C4-2B (cell line): ENCODE measurements around the gene SLC16A11.
"Not testable (repeated sequence)": the region's sequence is repeated elsewhere in the genome, so short reads cannot be mapped to it uniquely, and the experiment has no call there.

Experiments used
- H3K27ac ChIP-seq: fragments of 450-650 bp; 2 replicates; pipeline ENCODE4 v1.5.1; 2017
- CTCF ChIP-seq: fragments of 450-650 bp; conservative IDR thresholded peaks from 2 replicates; pipeline ENCODE4 v1.5.1; 2017; ENCODE audit warnings: mild to moderate bottlenecking
- ZFX ChIP-seq: fragments of 450-650 bp; IDR thresholded peaks from 2 replicates; pipeline ENCODE4 v1.6.1; 2017

Gene SLC16A11

DNA sequence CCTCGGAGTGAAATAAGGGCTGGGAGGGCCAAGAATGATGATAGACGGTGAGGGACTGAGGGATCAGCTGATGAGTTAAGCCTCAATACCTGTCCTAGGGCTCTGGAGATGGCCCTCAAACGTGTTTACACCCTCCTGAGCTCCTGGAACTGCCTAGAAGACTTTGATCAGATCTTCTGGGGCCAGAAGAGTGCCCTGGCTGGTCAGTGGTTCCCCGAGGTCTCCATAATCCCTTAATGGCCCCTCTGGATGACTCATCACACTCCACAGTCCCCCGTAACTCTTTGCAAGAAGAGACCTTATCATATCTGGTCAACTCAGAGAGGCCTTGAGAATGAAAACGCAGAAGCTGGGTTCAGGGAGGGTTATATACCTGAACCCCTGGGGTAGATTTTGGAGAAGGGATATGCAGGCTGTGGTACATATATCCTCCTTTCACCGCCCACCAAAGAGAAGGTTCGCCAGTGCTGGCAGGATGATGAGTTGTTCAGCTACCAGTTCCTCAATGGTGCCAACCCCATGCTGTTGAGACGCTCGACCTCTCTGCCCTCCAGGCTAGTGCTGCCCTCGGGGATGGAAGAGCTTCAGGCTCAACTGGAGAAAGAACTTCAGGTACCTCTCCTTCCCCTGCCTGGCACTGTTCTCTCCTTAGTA, 44.9 kb downstream of the SLC16A11 start:
- TF ChIP-seq ZFX (no peak), CTCF (no peak)
- H3K27ac ChIP-seq = no peak overlapping the region

GRCh38 chr17:6997171-6997570, 46.7 kb downstream of the SLC16A11 start:
- no peak overlapping the region for H3K27ac ChIP-seq
- TF ChIP-seq ZFX (no peak), CTCF (no peak)

DNA sequence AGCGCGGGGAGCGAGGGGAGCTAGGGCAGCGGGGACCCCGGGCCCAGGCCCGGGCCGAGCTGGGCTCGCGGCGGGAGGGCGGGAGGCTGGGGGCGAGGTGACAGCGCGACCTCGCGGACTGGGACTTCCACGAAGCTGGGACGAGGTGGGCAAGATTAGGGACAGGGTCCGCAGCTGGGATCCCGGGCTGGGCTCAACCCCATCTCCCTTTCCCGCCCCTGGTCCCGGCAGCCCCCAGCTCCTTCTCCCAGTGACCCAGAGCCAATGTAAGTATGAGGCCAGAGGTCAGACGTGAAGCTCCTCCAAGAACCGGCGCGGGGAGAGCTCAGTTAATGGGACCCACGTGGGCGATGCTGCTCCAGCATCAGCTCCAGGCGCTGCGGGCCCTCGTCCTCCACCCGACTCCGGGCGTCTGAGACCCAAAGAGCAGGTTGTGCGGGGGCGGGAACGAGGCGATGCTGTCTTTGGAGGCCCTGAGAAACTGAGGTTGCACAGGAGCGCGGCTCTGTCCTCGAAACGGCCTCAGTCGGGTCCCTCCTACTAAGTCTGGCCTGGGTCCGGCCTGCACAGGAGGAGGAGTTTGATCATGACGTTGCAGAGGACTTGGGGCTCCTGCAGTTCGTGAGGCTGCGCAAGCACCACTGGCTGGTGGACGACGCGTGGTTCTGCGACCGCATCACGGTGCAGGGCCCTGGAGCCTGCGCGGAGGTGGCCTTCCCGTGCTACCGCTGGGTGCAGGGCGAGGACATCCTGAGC, 47.5 kb downstream of the SLC16A11 start:
- H3K27ac ChIP-seq = no peak overlapping the region
- TF ChIP-seq CTCF (no peak), ZFX (no peak)

DNA sequence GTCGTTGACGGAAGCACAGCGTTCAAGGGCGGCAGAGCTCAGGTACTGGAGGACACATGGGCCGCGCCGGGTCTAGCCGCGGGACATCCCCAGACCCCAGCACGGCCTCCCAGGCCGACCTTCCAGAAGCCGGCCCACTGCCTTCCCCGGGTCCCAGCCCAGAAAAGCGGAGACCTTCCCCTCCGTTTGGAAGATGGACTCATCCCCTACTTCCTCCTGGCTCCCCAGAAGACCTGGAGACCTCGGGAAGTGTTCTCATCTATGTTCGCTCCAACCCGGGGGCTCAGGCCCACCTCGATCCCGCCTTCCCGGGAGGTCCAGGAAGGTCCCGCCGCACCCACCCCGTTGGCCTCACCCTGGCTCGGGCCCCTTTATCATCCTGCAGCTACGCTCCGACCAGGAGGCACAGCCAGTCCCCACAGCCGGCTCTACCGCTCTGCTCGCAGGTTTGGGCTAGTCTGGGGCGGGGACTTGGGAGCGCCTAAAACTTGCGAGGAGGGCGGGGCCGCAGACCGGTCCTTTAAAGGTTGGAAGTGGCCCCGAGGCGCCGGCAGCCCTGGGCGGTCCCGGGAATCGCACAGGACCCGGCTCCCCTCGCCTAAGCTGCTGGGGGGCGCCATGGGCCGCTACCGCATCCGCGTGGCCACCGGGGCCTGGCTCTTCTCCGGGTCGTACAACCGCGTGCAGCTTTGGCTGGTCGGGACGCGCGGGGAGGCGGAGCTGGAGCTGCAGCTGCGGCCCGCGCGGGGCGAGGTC, 48.2 kb downstream of the SLC16A11 start, which contains the start of gene ALOX12:
Gene ALOX12 (plus strand): TSS at position 550 of the 756 bp plus-strand sequence. CDS start 69 bp downstream, at position 619.
- H3K27ac ChIP-seq = no peak within 1 kb of the TSS

DNA sequence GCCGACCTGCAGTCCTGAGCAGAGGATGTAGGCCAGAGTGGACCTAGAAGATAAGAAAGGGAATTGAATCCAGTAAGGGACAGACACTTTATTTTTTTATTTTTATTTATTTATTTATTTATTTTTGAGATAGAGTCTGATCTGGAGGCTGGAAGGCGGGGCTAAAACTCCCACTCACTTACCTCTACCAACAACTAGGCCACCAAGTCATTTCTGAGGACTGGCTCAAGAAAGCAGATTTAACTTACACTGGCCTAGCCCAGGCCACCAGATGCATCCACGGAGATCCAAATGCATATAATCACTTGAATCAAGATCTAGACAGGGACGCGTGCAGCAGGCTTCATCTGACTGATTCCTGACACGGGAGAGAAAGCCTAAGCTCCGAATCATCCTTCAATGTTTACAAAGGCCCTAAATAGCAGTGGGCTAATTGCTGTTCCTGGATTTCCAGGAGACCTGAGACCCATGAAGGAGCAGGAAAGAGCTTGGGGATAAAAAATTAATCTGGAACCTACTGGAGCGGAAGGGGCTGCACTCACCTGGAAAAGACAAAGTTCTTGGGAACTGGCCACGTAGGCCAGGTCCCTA, 49.1 kb downstream of the SLC16A11 start:
- H3K27ac ChIP-seq = no peak overlapping the region
- no peak for TF ChIP-seq ZFX

More for the DNA sequence above, 48.2 kb downstream of the SLC16A11 start, which contains the start of gene ALOX12:
- TF ChIP-seq ZFX = no peak
- no peak for TF ChIP-seq CTCF

DNA sequence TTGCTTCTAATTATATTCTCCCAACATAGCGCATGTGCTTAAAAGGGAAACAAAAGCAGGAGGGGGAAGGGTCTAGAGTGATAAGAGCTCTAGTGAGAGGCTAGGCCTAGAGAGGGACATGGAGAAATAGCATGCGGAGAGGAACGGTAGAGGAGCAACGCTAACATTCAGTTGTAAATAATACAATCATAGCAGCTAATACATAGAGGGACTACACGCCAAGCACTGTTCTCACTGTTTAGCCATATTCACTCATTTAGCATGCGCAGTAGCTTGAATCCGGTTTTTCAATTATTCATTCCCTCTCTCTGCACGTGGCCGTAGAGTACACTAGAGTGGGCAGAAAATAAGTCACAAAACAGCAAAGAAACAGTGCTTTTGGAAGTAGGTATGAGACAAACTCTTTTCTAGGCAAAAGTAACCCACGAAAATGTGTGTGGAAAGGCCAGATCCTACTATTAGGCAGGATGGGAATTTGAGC, 49.7 kb downstream of the SLC16A11 start:
- no peak overlapping the region for H3K27ac ChIP-seq
- TF ChIP-seq ZFX (no peak), CTCF (no peak)

DNA sequence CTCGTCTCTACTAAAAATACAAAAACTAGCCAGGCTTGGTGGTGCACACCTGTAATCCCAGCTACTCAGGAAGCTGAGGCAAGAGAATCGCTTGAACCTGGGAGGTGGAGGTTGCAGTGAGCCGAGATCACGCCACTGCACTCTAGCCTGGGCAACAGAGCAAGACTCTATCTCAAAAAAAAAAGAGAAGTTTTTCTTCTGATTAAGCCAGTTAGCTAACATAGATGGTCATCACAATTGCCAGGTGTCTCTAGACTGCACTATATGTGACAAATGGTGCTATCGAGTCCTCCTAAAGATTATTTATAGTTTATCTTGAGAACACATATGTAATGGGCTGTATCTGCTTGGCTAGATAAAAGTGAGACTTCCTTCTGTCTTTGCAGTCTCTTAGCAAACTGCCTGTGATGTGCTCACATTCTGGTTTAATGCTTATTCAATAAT, 50.3 kb downstream of the SLC16A11 start:
- not testable (repeated sequence) for H3K27ac ChIP-seq
